Stimulated activated CD4-positive, alpha-beta T cell treated with anti-CD3 and anti-CD28 coated beads, Interleukin-15, amount 100 ng/mL, for 1 hour (primary cell): Measurements from ENCODE around the gene NLGN3.
"Not testable (repeated sequence)": the region's sequence is repeated elsewhere in the genome, so short reads cannot be mapped to it uniquely, and the experiment has no call there.

Experiments used
- DNase-seq, 2 donors: peaks; one replicate each; pipeline ENCODE4 v3.0.0-alpha.2; 2020; ENCODE audit warnings: low read depth in 1 of 2, low spot score in 1 of 2

Gene NLGN3

GRCh38 chrX:71169586-71169985, 24.9 kb downstream of the NLGN3 start:
- no peak for DNase-seq

- no peak for DNase-seq
Measured at GRCh38 chrX:71170660-71171059, 26.0 kb downstream of the NLGN3 start.

GRCh38 chrX:71171110-71171801, 26.6 kb downstream of the NLGN3 start:
- no peak for DNase-seq

GRCh38 chrX:71173440-71173839, 28.8 kb downstream of the NLGN3 start:
- no peak for DNase-seq

GRCh38 chrX:71174795-71175194, 30.2 kb downstream of the NLGN3 start:
- no peak for DNase-seq

- no peak for DNase-seq
Measured at GRCh38 chrX:71175531-71175930, 30.9 kb downstream of the NLGN3 start.

GRCh38 chrX:71177327-71177726, 32.7 kb downstream of the NLGN3 start:
- no peak for DNase-seq

GRCh38 chrX:71178908-71179307, 34.3 kb downstream of the NLGN3 start:
- DNase-seq, result peak in 1 of 2 donors; percentile 3

GRCh38 chrX:71180579-71181265, 36.1 kb downstream of the NLGN3 start:
- not testable (repeated sequence) for DNase-seq

- DNase-seq, result peak; percentile 2 to 21
Measured at GRCh38 chrX:71181558-71181909, 36.9 kb downstream of the NLGN3 start.

- DNase-seq, result peak; percentile 51 to 56
Measured at GRCh38 chrX:71181910-71182799, 37.5 kb downstream of the NLGN3 start.

- DNase-seq, result no peak
Measured at GRCh38 chrX:71182871-71183270, 38.2 kb downstream of the NLGN3 start.

- DNase-seq, result no peak
Measured at GRCh38 chrX:71183341-71183740, 38.7 kb downstream of the NLGN3 start.

- no peak for DNase-seq
Measured at GRCh38 chrX:71184092-71184491, 39.5 kb downstream of the NLGN3 start.

GRCh38 chrX:71184803-71185495, 40.3 kb downstream of the NLGN3 start:
- no peak for DNase-seq

GRCh38 chrX:71191248-71191647, 46.6 kb downstream of the NLGN3 start:
- no peak for DNase-seq

GRCh38 chrX:71195964-71196649, 51.5 kb downstream of the NLGN3 start:
- no peak for DNase-seq

GRCh38 chrX:71198066-71198465, 53.4 kb downstream of the NLGN3 start:
- no peak for DNase-seq

- no peak for DNase-seq
Measured at GRCh38 chrX:71199252-71200008, 54.8 kb downstream of the NLGN3 start.

GRCh38 chrX:71210816-71211215, 66.2 kb downstream of the NLGN3 start:
- DNase-seq, result no peak
